Skeletal muscle satellite cell (primary cell): ENCODE results near the gene PIGB.

Source experiments
- H3K27me3 ChIP-seq: 2 replicates; pipeline ENCODE4 v1.7.0; 2013; ENCODE audit warnings: low read length; ENCODE audit not compliant: control insufficient read depth, insufficient read depth
- H3K36me3 ChIP-seq: 2 replicates; pipeline ENCODE4 v1.7.0; 2013; ENCODE audit warnings: mild to moderate bottlenecking, control low read depth, low read length; ENCODE audit not compliant: insufficient read depth
- H3K4me1 ChIP-seq: 2 replicates; pipeline ENCODE4 v1.7.0; 2013; ENCODE audit warnings: low read length; ENCODE audit not compliant: control insufficient read depth, insufficient read depth
- H3K4me2 ChIP-seq: 2 replicates; pipeline ENCODE4 v1.7.0; 2013; ENCODE audit warnings: mild to moderate bottlenecking, low read length
- H3K4me3 ChIP-seq: 2 replicates; pipeline ENCODE4 v1.7.0; 2013; ENCODE audit warnings: low read length
- H3K9ac ChIP-seq: 2 replicates; pipeline ENCODE4 v1.7.0; 2013; ENCODE audit warnings: mild to moderate bottlenecking, low read depth, low read length, moderate library complexity
- H3K9me3 ChIP-seq: replicated peaks from 2 replicates; pipeline ENCODE4 v1.7.0; 2013; ENCODE audit warnings: mild to moderate bottlenecking, control low read depth, low read length

PIGB gene

GRCh38 chr15:55356985-55357585 is 38.1 kb downstream of the PIGB start:
- Histone ChIP-seq H3K4me3 (no peak overlapping the region), H3K4me2 (no peak overlapping the region), H3K36me3 (peaks cover 20% of the 10 kb centered on the region), H3K9me3 (no peaks in the 10 kb centered on the region), H3K9ac (no peak overlapping the region), H3K4me1 (peaks cover 10% of the 10 kb centered on the region), H3K27me3 (no peaks in the 10 kb centered on the region)

- Histone ChIP-seq H3K4me3 (no peak overlapping the region), H3K9ac (no peak overlapping the region), H3K27me3 (no peaks in the 10 kb centered on the region), H3K9me3 (no peaks in the 10 kb centered on the region), H3K4me1 (peaks cover 10% of the 10 kb centered on the region), H3K36me3 (peaks cover 20% of the 10 kb centered on the region), H3K4me2 (no peak overlapping the region)
These were observed 38.8 kb downstream of the PIGB start for GRCh38 chr15:55357774-55358173.

- Histone ChIP-seq H3K4me2 (no peak overlapping the region), H3K9ac (no peak overlapping the region), H3K27me3 (no peaks in the 10 kb centered on the region), H3K9me3 (no peaks in the 10 kb centered on the region), H3K4me1 (peaks cover 10% of the 10 kb centered on the region), H3K36me3 (peaks cover 20% of the 10 kb centered on the region), H3K4me3 (no peak overlapping the region)
These were observed 39.4 kb downstream of the PIGB start for GRCh38 chr15:55358471-55358870.

GRCh38 chr15:55360256-55360655 is 41.2 kb downstream of the PIGB start:
- no peaks in the 10 kb centered on the region for H3K9me3 ChIP-seq
- H3K4me3 ChIP-seq, result no peak overlapping the region
- no peaks in the 10 kb centered on the region for H3K27me3 ChIP-seq
- no peak overlapping the region for H3K4me2 ChIP-seq
- peaks cover 10% of the 10 kb centered on the region for H3K4me1 ChIP-seq
- no peak overlapping the region for H3K9ac ChIP-seq
- peaks cover 16% of the 10 kb centered on the region for H3K36me3 ChIP-seq

DNA sequence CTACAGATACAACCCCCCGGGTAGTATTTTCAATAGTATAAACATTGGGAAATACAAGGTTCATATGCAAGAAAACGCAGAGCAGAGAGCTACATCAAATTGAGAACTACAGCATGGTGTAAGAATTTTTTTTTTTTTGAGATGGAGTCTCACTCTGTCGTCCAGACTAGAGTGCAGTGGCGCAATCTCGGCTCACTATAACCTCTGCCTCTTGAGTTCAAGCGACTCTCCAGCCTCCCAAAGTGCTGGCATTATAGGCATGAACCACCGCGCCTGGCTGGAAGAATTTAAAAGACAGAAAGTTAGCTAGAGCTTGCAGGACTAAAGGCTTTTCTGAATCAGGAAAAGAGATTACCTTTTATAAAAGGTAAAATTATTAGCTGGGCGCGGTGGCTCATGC is 42.0 kb downstream of the PIGB start:
- Histone ChIP-seq H3K4me2 (no peak overlapping the region), H3K9ac (no peak overlapping the region), H3K9me3 (no peaks in the 10 kb centered on the region), H3K4me3 (no peak overlapping the region), H3K4me1 (peaks cover 10% of the 10 kb centered on the region), H3K36me3 (peaks cover 11% of the 10 kb centered on the region), H3K27me3 (no peaks in the 10 kb centered on the region)

DNA sequence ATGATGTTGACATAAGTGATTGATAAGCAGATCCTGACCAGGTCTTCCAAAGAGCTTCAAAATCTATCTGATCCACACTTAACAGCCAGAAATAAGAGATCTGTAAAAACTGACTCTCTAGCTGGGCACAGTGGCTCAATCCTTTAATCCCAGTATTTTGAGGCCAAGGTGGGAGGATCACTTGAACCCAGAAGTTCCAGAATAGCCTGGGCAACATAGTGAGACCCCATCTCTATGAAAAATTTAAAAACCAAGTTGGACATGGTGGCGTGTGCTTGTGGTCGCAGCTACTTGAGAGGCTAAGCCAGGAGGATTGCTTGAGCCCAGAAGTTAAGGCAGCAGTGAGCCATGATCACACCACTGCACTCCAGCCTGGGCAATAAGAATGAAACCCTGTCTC is 43.6 kb downstream of the PIGB start:
- Histone ChIP-seq H3K36me3 (peaks cover 11% of the 10 kb centered on the region), H3K9me3 (no peaks in the 10 kb centered on the region), H3K27me3 (no peaks in the 10 kb centered on the region), H3K4me1 (peaks cover 5% of the 10 kb centered on the region), H3K4me3 (no peak overlapping the region), H3K4me2 (no peak overlapping the region), H3K9ac (no peak overlapping the region)

GRCh38 chr15:55366981-55367380 is 48.0 kb downstream of the PIGB start:
- Histone ChIP-seq H3K27me3 (no peaks in the 10 kb centered on the region), H3K4me3 (no peak overlapping the region), H3K9ac (no peak overlapping the region), H3K4me2 (no peak overlapping the region), H3K36me3 (peaks cover 4% of the 10 kb centered on the region), H3K4me1 (no peaks in the 10 kb centered on the region), H3K9me3 (no peaks in the 10 kb centered on the region)

- Histone ChIP-seq H3K9me3 (no peaks in the 10 kb centered on the region), H3K36me3 (peaks cover 10% of the 10 kb centered on the region), H3K4me3 (peak overlapping the region; percentile 35), H3K9ac (peak overlapping the region; percentile 21), H3K4me2 (peak overlapping the region; percentile 62), H3K27me3 (no peaks in the 10 kb centered on the region), H3K4me1 (peaks cover 10% of the 10 kb centered on the region)
These were observed 53.8 kb downstream of the PIGB start for GRCh38 chr15:55372701-55373440.

- H3K4me2 ChIP-seq, result no peak overlapping the region
- H3K36me3 ChIP-seq, result peaks cover 11% of the 10 kb centered on the region
- no peak overlapping the region for H3K4me3 ChIP-seq
- H3K27me3 ChIP-seq, result no peaks in the 10 kb centered on the region
- no peak overlapping the region for H3K9ac ChIP-seq
- no peaks in the 10 kb centered on the region for H3K9me3 ChIP-seq
- no peaks in the 10 kb centered on the region for H3K4me1 ChIP-seq
These were observed 60.1 kb downstream of the PIGB start for GRCh38 chr15:55379095-55379494.

- H3K4me1 ChIP-seq, result no peaks in the 10 kb centered on the region
- no peak overlapping the region for H3K9ac ChIP-seq
- H3K4me3 ChIP-seq, result no peak overlapping the region
- no peak overlapping the region for H3K4me2 ChIP-seq
- no peaks in the 10 kb centered on the region for H3K9me3 ChIP-seq
- H3K27me3 ChIP-seq, result no peaks in the 10 kb centered on the region
- H3K36me3 ChIP-seq, result peaks cover 10% of the 10 kb centered on the region
These were observed 62.6 kb downstream of the PIGB start for GRCh38 chr15:55381595-55381994.

DNA sequence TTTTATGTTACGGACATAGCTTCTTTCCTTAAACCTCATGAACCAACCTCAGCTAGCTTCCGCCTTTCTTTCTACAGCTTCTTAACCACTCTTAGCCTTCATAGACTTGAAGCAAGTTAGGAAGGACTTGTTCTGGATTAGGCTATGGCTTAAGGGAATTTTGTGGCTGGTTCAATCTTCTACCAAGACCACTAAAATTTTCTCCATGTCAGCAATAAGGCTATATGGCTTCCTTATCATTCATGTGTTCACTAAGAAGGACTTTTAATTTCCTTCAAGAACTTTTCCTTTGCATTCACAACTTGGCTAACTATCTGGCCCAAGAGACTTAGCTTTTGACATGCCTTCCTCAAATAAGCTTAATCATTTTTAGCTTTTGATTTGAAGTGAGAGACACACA is 64.7 kb downstream of the PIGB start:
- H3K4me3 ChIP-seq, result no peak overlapping the region
- H3K9me3 ChIP-seq, result no peaks in the 10 kb centered on the region
- no peaks in the 10 kb centered on the region for H3K27me3 ChIP-seq
- H3K4me1 ChIP-seq, result peaks cover 6% of the 10 kb centered on the region
- H3K4me2 ChIP-seq, result no peak overlapping the region
- H3K36me3 ChIP-seq, result peaks cover 10% of the 10 kb centered on the region
- H3K9ac ChIP-seq, result no peak overlapping the region

- no peak overlapping the region for H3K4me2 ChIP-seq
- H3K27me3 ChIP-seq, result no peaks in the 10 kb centered on the region
- H3K9ac ChIP-seq, result no peak overlapping the region
- no peak overlapping the region for H3K4me3 ChIP-seq
- no peaks in the 10 kb centered on the region for H3K9me3 ChIP-seq
- H3K4me1 ChIP-seq, result peaks cover 15% of the 10 kb centered on the region
- peaks cover 10% of the 10 kb centered on the region for H3K36me3 ChIP-seq
These were observed 68.0 kb downstream of the PIGB start for GRCh38 chr15:55387027-55387426.
